Measurements from ENCODE around the gene MEGF11.

The MEGF11 gene

DNA sequence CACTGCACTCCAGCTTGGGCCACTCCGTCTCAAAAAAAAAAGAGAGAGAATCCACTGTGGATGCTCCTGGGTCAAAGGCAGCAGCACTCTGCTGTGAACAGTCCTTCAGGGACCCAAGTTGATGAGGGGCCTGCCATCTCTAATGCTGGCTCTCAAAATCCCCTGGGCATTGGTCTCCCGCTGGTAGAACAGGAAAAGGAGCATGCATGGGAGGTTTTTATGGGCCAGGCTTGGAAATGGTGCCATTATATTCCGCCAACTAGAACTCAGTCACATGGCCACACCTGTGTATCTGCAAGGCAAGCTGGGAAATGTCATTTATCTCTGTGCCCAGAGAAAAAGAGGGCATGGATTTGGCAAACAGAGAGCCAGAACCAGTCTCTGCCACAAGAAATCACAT lies 36.5 kb upstream of the MEGF11 start:
- Histone ChIP-seq H3K4me3 (ENCODE audit: low read length) (no peak overlapping the region), H3K36me3 (ENCODE audit: insufficient read depth, low read length) (no peaks in the 10 kb centered on the region), H3K4me2 (ENCODE audit: low read length) (no peak overlapping the region), H3K9ac (ENCODE audit: low read depth, low read length) (no peak overlapping the region), H3K9me3 (replicated peaks; ENCODE audit: low read length) (no peaks in the 10 kb centered on the region), H3K27me3 (ENCODE audit: control insufficient read depth, insufficient read depth, low read length) (no peaks in the 10 kb centered on the region), H3K4me1 (ENCODE audit: control insufficient read depth, insufficient read depth, low read length) (peaks cover 19% of the 10 kb centered on the region)

DNA sequence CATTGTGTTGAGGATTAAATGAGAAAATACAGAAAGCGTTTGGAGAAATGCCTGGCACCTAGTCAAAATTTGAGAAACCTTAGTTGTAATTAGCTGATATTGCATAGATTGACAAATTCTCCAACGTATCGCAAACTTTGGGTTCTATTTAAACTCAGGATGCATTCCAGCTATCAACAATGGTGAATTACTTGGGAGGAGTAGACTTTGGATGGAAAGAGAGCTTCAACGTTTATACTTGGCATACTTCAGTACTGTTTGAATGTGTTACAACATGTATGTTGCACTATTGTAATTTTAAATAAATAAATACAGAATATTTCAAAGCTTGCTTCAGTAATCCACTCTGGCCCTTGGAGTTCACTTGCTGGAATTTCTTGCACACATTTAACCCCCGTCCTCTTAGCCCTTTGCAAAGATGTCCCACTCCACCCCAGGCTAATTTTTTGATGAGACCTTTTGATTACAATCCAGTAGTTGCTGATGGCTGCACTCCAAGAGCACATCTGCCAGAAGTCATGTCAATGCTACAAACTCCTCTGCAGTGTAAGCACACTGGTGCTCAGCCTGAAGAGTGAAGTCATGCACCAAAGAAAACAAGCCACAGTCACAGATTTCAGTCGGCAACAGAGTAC lies 35.1 kb upstream of the MEGF11 start:
- H3K4me3 ChIP-seq (ENCODE audit: low read length): no peak overlapping the region
- H3K27me3 ChIP-seq (ENCODE audit: control insufficient read depth, insufficient read depth, low read length): no peaks in the 10 kb centered on the region
- H3K9ac ChIP-seq (ENCODE audit: low read depth, low read length): no peak overlapping the region
- no peak overlapping the region for H3K4me2 ChIP-seq (ENCODE audit: low read length)
- H3K9me3 ChIP-seq (replicated peaks; ENCODE audit: low read length): no peaks in the 10 kb centered on the region
- H3K36me3 ChIP-seq (ENCODE audit: insufficient read depth, low read length): no peaks in the 10 kb centered on the region
- H3K4me1 ChIP-seq (ENCODE audit: control insufficient read depth, insufficient read depth, low read length): peaks cover 7% of the 10 kb centered on the region

DNA sequence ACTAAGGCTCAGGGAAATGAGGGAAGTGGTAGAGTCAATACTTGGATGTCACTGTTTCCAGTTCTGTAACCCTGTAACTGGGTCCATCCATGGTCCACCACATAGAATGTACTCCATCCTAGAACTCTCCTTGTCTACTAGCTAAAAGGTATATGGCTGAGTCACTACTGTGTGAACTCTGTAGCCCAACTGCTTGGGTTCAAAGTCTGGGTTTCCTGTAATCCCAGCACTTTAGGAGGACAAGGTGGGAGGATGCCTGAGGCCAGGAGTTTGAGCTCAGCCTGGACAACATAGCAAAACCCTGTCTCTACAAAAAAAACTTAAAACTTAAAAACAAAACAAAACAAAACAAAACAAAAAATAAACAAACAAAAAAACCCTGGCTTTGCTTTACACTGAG lies 34.5 kb upstream of the MEGF11 start:
- H3K9ac ChIP-seq (ENCODE audit: low read depth, low read length): no peak overlapping the region
- no peaks in the 10 kb centered on the region for H3K9me3 ChIP-seq (replicated peaks; ENCODE audit: low read length)
- no peak overlapping the region for H3K4me2 ChIP-seq (ENCODE audit: low read length)
- H3K4me3 ChIP-seq (ENCODE audit: low read length): no peak overlapping the region
- peaks cover 6% of the 10 kb centered on the region for H3K4me1 ChIP-seq (ENCODE audit: control insufficient read depth, insufficient read depth, low read length)
- H3K36me3 ChIP-seq (ENCODE audit: insufficient read depth, low read length): no peaks in the 10 kb centered on the region
- no peaks in the 10 kb centered on the region for H3K27me3 ChIP-seq (ENCODE audit: control insufficient read depth, insufficient read depth, low read length)

DNA sequence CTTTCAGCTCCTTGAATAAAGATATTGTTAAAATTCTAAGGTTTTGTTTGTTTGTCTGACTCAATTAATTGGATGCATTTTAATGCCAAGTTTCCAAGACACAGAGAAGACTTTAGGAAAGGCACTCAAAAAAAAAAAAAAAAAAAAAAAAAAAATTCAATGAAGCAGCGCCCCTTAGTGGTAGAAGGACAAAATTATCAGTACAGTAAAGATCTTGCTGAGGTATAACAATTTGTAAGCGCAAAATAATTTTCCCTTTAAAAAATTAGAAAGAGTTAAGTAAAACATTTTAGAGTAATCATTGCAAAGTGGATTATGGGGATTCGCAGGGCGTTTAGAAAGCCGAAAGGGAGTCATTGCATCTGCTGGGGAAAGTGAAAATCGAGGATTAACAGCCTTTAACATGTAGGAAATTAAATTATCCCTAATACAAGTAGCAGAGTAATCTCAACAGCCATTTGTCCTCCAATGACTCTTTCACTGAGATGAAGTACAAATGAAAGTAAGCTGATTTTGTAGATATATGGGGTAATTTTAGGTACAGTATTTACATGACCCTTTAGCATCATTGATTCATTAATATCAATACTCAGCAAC lies 34.0 kb upstream of the MEGF11 start:
- Histone ChIP-seq H3K27me3 (ENCODE audit: control insufficient read depth, insufficient read depth, low read length) (peaks cover 2% of the 10 kb centered on the region), H3K9ac (ENCODE audit: low read depth, low read length) (no peak overlapping the region), H3K4me1 (ENCODE audit: control insufficient read depth, insufficient read depth, low read length) (peaks cover under 1% of the 10 kb centered on the region), H3K4me3 (ENCODE audit: low read length) (no peak overlapping the region), H3K36me3 (ENCODE audit: insufficient read depth, low read length) (no peaks in the 10 kb centered on the region), H3K9me3 (replicated peaks; ENCODE audit: low read length) (no peaks in the 10 kb centered on the region), H3K4me2 (ENCODE audit: low read length) (no peak overlapping the region)

DNA sequence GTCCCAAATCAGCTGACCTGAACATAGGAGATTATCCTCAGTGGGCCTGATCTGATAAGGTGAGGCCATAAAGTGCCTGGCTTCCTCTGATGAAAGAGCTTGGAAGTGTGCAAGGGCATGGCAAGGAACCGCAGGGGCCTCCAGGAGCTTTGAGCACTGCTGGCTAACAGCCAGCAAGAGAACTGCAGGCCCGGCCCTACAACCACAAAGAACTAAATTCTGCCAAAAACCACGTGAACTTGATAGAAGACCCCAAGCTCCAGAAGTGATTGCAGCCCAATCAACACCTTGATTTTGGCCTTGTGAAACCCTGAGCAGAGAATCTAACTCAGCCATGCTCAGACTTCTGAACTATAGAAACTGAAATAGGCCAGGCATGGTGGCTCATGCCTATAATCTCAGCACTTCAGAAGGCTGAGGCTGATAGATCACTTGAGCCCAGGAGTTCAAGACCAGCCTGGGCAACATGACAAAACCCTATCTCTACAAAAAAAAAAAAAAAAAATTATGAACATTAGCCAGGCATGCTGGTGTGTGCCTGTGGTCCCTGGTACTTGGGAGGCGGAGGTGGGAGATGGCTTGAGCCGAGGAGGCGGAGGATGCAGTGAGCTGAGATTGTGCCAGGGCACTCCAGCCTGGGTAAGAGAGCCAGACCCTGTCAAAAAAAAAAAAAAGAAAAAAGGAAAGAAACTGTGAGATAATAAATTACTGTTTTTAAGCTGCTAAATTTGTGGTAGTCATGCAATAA lies 32.2 kb upstream of the MEGF11 start:
- H3K36me3 ChIP-seq (ENCODE audit: insufficient read depth, low read length): no peaks in the 10 kb centered on the region
- no peaks in the 10 kb centered on the region for H3K4me1 ChIP-seq (ENCODE audit: control insufficient read depth, insufficient read depth, low read length)
- no peak overlapping the region for H3K9ac ChIP-seq (ENCODE audit: low read depth, low read length)
- H3K9me3 ChIP-seq (replicated peaks; ENCODE audit: low read length): no peaks in the 10 kb centered on the region
- peaks cover 15% of the 10 kb centered on the region for H3K27me3 ChIP-seq (ENCODE audit: control insufficient read depth, insufficient read depth, low read length)
- H3K4me3 ChIP-seq (ENCODE audit: low read length): no peak overlapping the region
- H3K4me2 ChIP-seq (ENCODE audit: low read length): no peak overlapping the region

DNA sequence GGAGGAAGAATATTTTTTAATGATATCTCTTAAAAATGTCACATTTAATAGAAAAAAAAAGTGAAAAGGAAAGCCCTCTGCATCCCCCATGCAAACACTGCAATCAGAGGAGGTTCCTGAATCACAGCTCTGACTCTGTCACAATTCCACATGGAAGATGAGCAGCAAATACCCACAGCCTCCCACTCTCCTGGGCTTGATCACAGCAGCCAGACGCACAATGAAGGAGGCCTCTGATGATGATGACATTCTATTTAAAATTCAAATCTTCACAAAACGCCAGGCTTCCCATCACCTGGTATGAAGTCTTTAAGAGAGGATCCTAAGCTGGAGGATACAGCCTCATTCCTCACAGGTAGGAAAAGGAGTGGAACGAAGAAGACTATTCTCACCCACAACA lies 30.7 kb upstream of the MEGF11 start:
- Histone ChIP-seq H3K36me3 (ENCODE audit: insufficient read depth, low read length) (no peaks in the 10 kb centered on the region), H3K9ac (ENCODE audit: low read depth, low read length) (no peak overlapping the region), H3K27me3 (ENCODE audit: control insufficient read depth, insufficient read depth, low read length) (peaks cover 29% of the 10 kb centered on the region), H3K9me3 (replicated peaks; ENCODE audit: low read length) (no peaks in the 10 kb centered on the region), H3K4me1 (ENCODE audit: control insufficient read depth, insufficient read depth, low read length) (no peaks in the 10 kb centered on the region), H3K4me3 (ENCODE audit: low read length) (no peak overlapping the region), H3K4me2 (ENCODE audit: low read length) (no peak overlapping the region)

DNA sequence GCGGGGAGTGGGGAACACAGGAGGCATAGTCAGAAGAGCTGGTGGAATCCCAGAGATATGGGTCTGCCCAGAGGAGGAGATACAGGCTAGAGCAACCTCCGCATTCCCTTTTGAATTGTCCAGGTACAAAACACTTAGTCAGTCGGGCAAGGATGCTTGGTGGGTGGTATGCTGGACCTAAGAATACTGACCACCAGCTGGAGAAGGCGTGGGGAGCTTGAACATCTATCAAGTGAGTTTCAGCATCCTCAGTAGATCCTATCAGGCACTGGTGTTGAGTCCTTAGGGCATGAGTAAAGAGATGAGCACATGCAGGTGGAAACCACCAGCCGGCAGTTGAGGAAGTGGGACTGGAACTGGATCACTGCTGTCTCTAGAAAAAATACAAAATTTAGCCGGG lies 25.1 kb upstream of the MEGF11 start:
- Histone ChIP-seq H3K4me3 (ENCODE audit: low read length) (no peak overlapping the region), H3K9me3 (replicated peaks; ENCODE audit: low read length) (no peaks in the 10 kb centered on the region), H3K36me3 (ENCODE audit: insufficient read depth, low read length) (no peaks in the 10 kb centered on the region), H3K27me3 (ENCODE audit: control insufficient read depth, insufficient read depth, low read length) (peaks cover 46% of the 10 kb centered on the region), H3K9ac (ENCODE audit: low read depth, low read length) (no peak overlapping the region), H3K4me1 (ENCODE audit: control insufficient read depth, insufficient read depth, low read length) (no peaks in the 10 kb centered on the region), H3K4me2 (ENCODE audit: low read length) (no peak overlapping the region)

DNA sequence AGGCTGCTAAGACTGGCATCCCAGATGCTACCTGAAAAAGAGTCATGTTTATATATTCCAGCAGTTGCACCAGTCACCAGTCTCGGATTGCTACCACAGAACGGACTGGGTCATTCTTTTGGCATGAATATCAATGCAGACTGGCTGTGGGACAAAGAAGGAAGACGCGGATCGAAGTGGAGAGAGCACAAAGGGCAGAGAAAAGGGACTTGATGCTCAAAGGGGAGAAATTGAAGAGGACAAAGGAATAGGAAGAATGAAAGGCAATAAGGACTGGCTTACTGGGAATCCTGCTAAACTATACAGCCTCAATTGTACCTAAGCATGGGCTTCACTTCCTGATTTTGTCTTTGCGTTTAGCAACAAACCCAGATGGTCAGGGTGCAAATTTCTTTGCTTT lies 24.5 kb upstream of the MEGF11 start:
- peaks cover 46% of the 10 kb centered on the region for H3K27me3 ChIP-seq (ENCODE audit: control insufficient read depth, insufficient read depth, low read length)
- H3K36me3 ChIP-seq (ENCODE audit: insufficient read depth, low read length): no peaks in the 10 kb centered on the region
- H3K4me3 ChIP-seq (ENCODE audit: low read length): no peak overlapping the region
- H3K4me1 ChIP-seq (ENCODE audit: control insufficient read depth, insufficient read depth, low read length): no peaks in the 10 kb centered on the region
- no peak overlapping the region for H3K9ac ChIP-seq (ENCODE audit: low read depth, low read length)
- H3K4me2 ChIP-seq (ENCODE audit: low read length): no peak overlapping the region
- H3K9me3 ChIP-seq (replicated peaks; ENCODE audit: low read length): no peaks in the 10 kb centered on the region

DNA sequence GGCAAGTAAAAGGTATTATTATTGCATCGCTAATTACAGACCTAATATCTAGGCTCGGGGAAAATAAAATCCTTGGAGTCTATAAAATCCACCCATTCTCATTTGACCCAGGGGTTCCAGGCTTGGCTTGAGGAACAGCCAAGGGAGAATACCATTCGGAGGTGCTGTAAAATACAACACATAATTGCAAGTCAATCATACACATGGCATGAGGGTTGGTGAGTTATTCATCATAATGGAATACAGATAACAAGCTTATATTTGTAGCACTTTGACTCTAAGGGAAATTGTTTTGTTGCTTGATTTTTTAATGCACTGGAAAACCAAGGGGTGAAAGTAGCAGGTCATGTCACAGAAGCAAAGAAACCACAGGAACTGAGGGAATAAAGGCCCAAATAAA lies 23.0 kb upstream of the MEGF11 start:
- H3K4me3 ChIP-seq (ENCODE audit: low read length): no peak overlapping the region
- no peak overlapping the region for H3K9ac ChIP-seq (ENCODE audit: low read depth, low read length)
- H3K4me1 ChIP-seq (ENCODE audit: control insufficient read depth, insufficient read depth, low read length): no peaks in the 10 kb centered on the region
- no peak overlapping the region for H3K4me2 ChIP-seq (ENCODE audit: low read length)
- H3K9me3 ChIP-seq (replicated peaks; ENCODE audit: low read length): no peaks in the 10 kb centered on the region
- peaks cover 38% of the 10 kb centered on the region for H3K27me3 ChIP-seq (ENCODE audit: control insufficient read depth, insufficient read depth, low read length)
- no peaks in the 10 kb centered on the region for H3K36me3 ChIP-seq (ENCODE audit: insufficient read depth, low read length)

DNA sequence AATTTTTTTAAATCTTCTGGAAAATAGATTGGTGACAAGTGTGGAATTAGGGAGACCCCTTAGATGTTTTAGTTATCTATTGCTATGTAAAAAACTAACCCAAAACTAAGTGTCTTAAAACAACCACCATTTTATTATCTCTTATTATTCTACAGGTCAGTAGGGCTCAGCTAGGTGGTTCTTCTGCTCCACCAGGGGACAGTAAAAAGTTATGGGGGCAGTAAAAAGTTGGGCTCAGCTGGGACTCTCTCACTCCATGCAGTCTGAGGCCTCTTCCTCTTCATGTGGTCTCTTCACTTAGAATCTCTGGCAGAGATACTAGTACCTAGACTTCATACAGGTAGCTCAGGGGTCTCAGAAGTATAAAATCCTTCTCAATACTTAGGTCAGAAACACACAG lies 21.8 kb upstream of the MEGF11 start:
- H3K36me3 ChIP-seq (ENCODE audit: insufficient read depth, low read length): no peaks in the 10 kb centered on the region
- H3K4me1 ChIP-seq (ENCODE audit: control insufficient read depth, insufficient read depth, low read length): no peaks in the 10 kb centered on the region
- peaks cover 31% of the 10 kb centered on the region for H3K27me3 ChIP-seq (ENCODE audit: control insufficient read depth, insufficient read depth, low read length)
- no peak overlapping the region for H3K4me2 ChIP-seq (ENCODE audit: low read length)
- H3K9me3 ChIP-seq (replicated peaks; ENCODE audit: low read length): no peaks in the 10 kb centered on the region
- no peak overlapping the region for H3K4me3 ChIP-seq (ENCODE audit: low read length)
- H3K9ac ChIP-seq (ENCODE audit: low read depth, low read length): no peak overlapping the region

DNA sequence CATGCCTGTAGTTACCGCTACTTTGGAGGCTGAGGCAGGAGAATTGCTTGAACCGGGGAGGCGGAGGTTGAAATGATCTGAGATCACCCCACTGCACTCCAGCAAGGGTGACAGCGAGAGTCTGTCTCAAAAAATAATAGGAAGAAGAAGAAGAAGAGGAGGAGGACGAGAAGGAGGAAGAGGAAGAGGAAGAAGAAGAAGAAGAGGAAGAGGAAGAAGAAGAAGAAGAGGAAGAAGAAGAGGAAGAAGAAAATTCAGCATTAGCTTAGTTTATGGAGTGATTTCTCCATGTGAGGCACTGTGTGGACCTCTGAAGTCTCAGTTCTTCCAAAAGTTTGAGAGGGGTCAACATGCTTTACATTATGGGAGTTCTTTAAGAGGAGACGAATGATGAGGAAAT lies 17.4 kb upstream of the MEGF11 start:
- no peak overlapping the region for H3K9ac ChIP-seq (ENCODE audit: low read depth, low read length)
- H3K4me1 ChIP-seq (ENCODE audit: control insufficient read depth, insufficient read depth, low read length): peaks cover 7% of the 10 kb centered on the region
- H3K4me3 ChIP-seq (ENCODE audit: low read length): no peak overlapping the region
- H3K27me3 ChIP-seq (ENCODE audit: control insufficient read depth, insufficient read depth, low read length): peaks cover 15% of the 10 kb centered on the region
- H3K9me3 ChIP-seq (replicated peaks; ENCODE audit: low read length): no peaks in the 10 kb centered on the region
- no peak overlapping the region for H3K4me2 ChIP-seq (ENCODE audit: low read length)
- H3K36me3 ChIP-seq (ENCODE audit: insufficient read depth, low read length): no peaks in the 10 kb centered on the region
